HepG2 (cell line): ENCODE data around the gene HIGD1C. TPM values are rescaled to one million over a fixed set of nuclear protein-coding genes. Genes with fewer than 3 reads are reported as not detected.

ENCODE experiments used
- ARID3A ChIP-seq: IDR thresholded peaks from 2 replicates; pipeline ENCODE4 v1.6.1; 2012; ENCODE audit warnings: low read depth, low read length, improper control_type of control experiment
- BHLHE40 ChIP-seq: IDR thresholded peaks from 2 replicates; pipeline ENCODE4 v1.6.1; 2011; ENCODE audit warnings: low read length, improper control_type of control experiment
- EP300 ChIP-seq, 3 experiments: sonication (generic) in 1 of 3; formaldehyde crosslinking in 1 of 3; IDR thresholded peaks; 2 replicates each; pipeline versions ENCODE4 v1.5.1 to v1.6.1; 2011 to 2020; ENCODE audit warnings: low read depth in 2 of 3, low read length in 2 of 3, borderline replicate concordance in 1 of 3, improper control_type of control experiment in 1 of 3, mild to moderate bottlenecking in 1 of 3, missing genetic modification reagents in 1 of 3, moderate library complexity in 1 of 3
- FOXA1 ChIP-seq, 2 experiments: fragments of 450-650 bp in 1 of 2; sonication (generic) in 1 of 2; formaldehyde crosslinking in 1 of 2; IDR thresholded peaks; 2 replicates each; pipeline versions ENCODE4 v1.4.0 to v1.6.1; 2016 to 2020; ENCODE audit warnings: missing genetic modification reagents in 1 of 2
- GATAD1 ChIP-seq: IDR thresholded peaks from 2 replicates; pipeline ENCODE4 v1.6.1; 2016; ENCODE audit warnings: missing genetic modification reagents, missing compliant biosample characterization
- ISL2 ChIP-seq: sonication (generic); formaldehyde crosslinking; IDR thresholded peaks from 2 replicates; pipeline ENCODE4 v1.5.0; 2020; ENCODE audit warnings: missing genetic modification reagents
- MAFK ChIP-seq, 2 experiments: IDR thresholded peaks in 1 of 2; conservative IDR thresholded peaks in 1 of 2; 2 replicates each; pipeline ENCODE4 v1.6.1; 2011; ENCODE audit warnings: improper control_type of control experiment in 2 of 2, low read length in 2 of 2
- MIXL1 ChIP-seq: IDR thresholded peaks from 2 replicates; pipeline ENCODE4 v1.6.1; 2016
- NCOA2 ChIP-seq: sonication (generic); formaldehyde crosslinking; IDR thresholded peaks from 2 replicates; pipeline ENCODE4 v1.8.0; 2022; ENCODE audit warnings: inconsistent platforms
- NR2F2 ChIP-seq: IDR thresholded peaks from 2 replicates; pipeline ENCODE4 v1.6.1; 2012; ENCODE audit warnings: low read depth, inconsistent platforms, borderline replicate concordance
- PAXIP1 ChIP-seq: sonication (generic); formaldehyde crosslinking; conservative IDR thresholded peaks from 2 replicates; pipeline ENCODE4 v1.4.0; 2020; ENCODE audit warnings: mild to moderate bottlenecking, missing genetic modification reagents, moderate library complexity
- RXRB ChIP-seq: IDR thresholded peaks from 2 replicates; pipeline ENCODE4 v1.6.1; 2016; ENCODE audit warnings: borderline replicate concordance, missing genetic modification reagents, missing compliant biosample characterization
- SOX6 ChIP-seq, 2 experiments: fragments of 450-650 bp in 1 of 2; sonication (generic) in 1 of 2; formaldehyde crosslinking in 1 of 2; IDR thresholded peaks; 2 replicates each; pipeline versions ENCODE4 v1.4.0 to v1.6.1; 2017 to 2020; ENCODE audit warnings: antibody characterized with exemption in 1 of 2, mild to moderate bottlenecking in 1 of 2, missing genetic modification reagents in 1 of 2
- ZFP36L2 ChIP-seq: sonication (generic); formaldehyde crosslinking; IDR thresholded peaks from 2 replicates; pipeline ENCODE4 v1.4.0; 2020; ENCODE audit warnings: missing genetic modification reagents
- ZFYVE20 ChIP-seq: sonication (generic); formaldehyde crosslinking; IDR thresholded peaks from 2 replicates; pipeline ENCODE4 v1.8.0; 2023; ENCODE audit warnings: low read depth, mild to moderate bottlenecking, moderate library complexity, missing genetic modification reagents, borderline replicate concordance
- ZNF441 ChIP-seq: sonication (generic); formaldehyde crosslinking; IDR thresholded peaks from 2 replicates; pipeline ENCODE4 v1.7.0; 2021; ENCODE audit warnings: missing genetic modification reagents, borderline replicate concordance
- ZNF484 ChIP-seq: sonication (generic); formaldehyde crosslinking; IDR thresholded peaks from 2 replicates; pipeline ENCODE4 v1.5.1; 2020; ENCODE audit warnings: mild to moderate bottlenecking, low read depth, missing genetic modification reagents, borderline replicate concordance
- ZSCAN9 ChIP-seq: IDR thresholded peaks from 2 replicates; pipeline ENCODE4 v1.6.1; 2016; ENCODE audit warnings: borderline replicate concordance
- polyA plus RNA-seq, 8 experiments: library from polyadenylated mRNA; depleted of rRNA in 3 of 8; stranded (reverse) in 7 of 8; unstranded in 1 of 8; fragments of >200 nt; fragmentation: Illumina TruSeq in 4 of 8; extraction: Trizol in 4 of 8; gene quantifications; 2 replicates each; pipeline versions ENCODE4 v1.2.1 to v1.2.3, GENCODE V29; 2011 to 2016; ENCODE audit warnings: low read depth in 4 of 8, missing spikeins in 1 of 8, mixed read lengths in 1 of 8; ENCODE audit not compliant: insufficient read depth in 1 of 8
- total RNA-seq, 5 experiments: library from RNA; depleted of rRNA; stranded (reverse); fragments of >200 nt; fragmentation: Illumina TruSeq; extraction: Trizol; gene quantifications; 2 replicates each; pipeline ENCODE4 v1.2.3, GENCODE V29; 2016; ENCODE audit warnings: low read depth in 1 of 5
- TF ChIP-seq, protein P1 (sequence below): sonication (generic); formaldehyde crosslinking; IDR thresholded peaks from 2 replicates; pipeline ENCODE4 v1.4.0; 2020; ENCODE audit warnings: missing genetic modification reagents, borderline replicate concordance
- TF ChIP-seq, protein P2 (sequence below): sonication (generic); formaldehyde crosslinking; IDR thresholded peaks from 2 replicates; pipeline ENCODE4 v1.4.0; 2020; ENCODE audit warnings: missing genetic modification reagents

HIGD1C gene
- total and polyA plus RNA-seq, 2 of the 13 experiments (the other 11 are each of a cell fraction or from before 2014, with no cell fraction given) = not detected

DNA sequence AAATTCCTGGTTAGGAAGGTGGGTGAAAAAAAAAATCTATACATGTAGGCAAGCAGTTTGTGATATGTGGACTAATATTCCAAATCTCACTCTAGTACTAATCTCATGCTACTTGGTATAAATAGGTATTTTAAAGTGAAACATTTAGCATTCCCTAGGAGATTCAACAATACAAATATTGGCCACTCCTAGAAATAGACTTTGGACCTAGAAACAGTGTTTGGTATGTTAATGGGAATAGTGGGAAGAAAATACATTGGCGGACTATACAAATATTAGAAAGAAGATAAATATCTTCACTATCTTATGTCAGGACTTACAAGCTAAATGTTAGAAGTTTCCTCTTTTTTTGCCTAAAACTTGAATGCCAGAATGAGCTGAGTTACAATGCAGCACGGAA lies 28.2 kb downstream of the HIGD1C start (continued):
- TF ChIP-seq, protein P1, sequence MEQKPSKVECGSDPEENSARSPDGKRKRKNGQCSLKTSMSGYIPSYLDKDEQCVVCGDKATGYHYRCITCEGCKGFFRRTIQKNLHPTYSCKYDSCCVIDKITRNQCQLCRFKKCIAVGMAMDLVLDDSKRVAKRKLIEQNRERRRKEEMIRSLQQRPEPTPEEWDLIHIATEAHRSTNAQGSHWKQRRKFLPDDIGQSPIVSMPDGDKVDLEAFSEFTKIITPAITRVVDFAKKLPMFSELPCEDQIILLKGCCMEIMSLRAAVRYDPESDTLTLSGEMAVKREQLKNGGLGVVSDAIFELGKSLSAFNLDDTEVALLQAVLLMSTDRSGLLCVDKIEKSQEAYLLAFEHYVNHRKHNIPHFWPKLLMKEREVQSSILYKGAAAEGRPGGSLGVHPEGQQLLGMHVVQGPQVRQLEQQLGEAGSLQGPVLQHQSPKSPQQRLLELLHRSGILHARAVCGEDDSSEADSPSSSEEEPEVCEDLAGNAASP (CRISPR knock-in tag) = no peak
- TF ChIP-seq MIXL1 (CRISPR knock-in tag) (no peak; the same call in 1 of the 2 replicates), NCOA2 (CRISPR knock-in tag) (peak; percentile 25; the same call in 1 of the 2 replicates), BHLHE40 (no peak), MAFK (conservative IDR thresholded peaks at IDR 0.05 in 1 of 2, IDR thresholded peaks at IDR 0.05 in 1 of 2; ENCODE audit: low read length in 2 of 2) (0 out of 4 replicates have a peak, but pooled peaks of 1 of the 2 experiments have one; percentile 0), ZNF441 (CRISPR knock-in tag) (no peak), ZNF484 (CRISPR knock-in tag) (no peak), ZFYVE20 (CRISPR knock-in tag) (no peak), PAXIP1 (CRISPR knock-in tag) (peak; percentile 74), ISL2 (CRISPR knock-in tag) (peak; percentile 39; the same call in 1 of the 2 replicates), FOXA1 (IDR thresholded peaks at IDR 0.05) (no peak; the same call in 1 of the 2 replicates), FOXA1 (CRISPR knock-in tag; IDR thresholded peaks at IDR 0.05) (peak; percentile 18; the same call in 1 of the 2 replicates), NR2F2 (no peak), GATAD1 (CRISPR knock-in tag) (no peak), ARID3A (peak; percentile 88), RXRB (CRISPR knock-in tag) (peak; percentile 25; the same call in 1 of the 2 replicates), SOX6 (IDR thresholded peaks at IDR 0.05) (no peak), SOX6 (CRISPR knock-in tag; IDR thresholded peaks at IDR 0.05) (no peak; the same call in 1 of the 2 replicates), ZFP36L2 (CRISPR knock-in tag) (no peak), EP300 (IDR thresholded peaks at IDR 0.05; ENCODE audit: low read depth in 2 of 2, low read length in 2 of 2) (peak; percentile 20 to 46; a peak in 1 of 4 replicates), EP300 (CRISPR knock-in tag; IDR thresholded peaks at IDR 0.05; ENCODE audit: borderline replicate concordance) (no peak), ZSCAN9 (CRISPR knock-in tag) (no peak)
- TF ChIP-seq, protein P2, sequence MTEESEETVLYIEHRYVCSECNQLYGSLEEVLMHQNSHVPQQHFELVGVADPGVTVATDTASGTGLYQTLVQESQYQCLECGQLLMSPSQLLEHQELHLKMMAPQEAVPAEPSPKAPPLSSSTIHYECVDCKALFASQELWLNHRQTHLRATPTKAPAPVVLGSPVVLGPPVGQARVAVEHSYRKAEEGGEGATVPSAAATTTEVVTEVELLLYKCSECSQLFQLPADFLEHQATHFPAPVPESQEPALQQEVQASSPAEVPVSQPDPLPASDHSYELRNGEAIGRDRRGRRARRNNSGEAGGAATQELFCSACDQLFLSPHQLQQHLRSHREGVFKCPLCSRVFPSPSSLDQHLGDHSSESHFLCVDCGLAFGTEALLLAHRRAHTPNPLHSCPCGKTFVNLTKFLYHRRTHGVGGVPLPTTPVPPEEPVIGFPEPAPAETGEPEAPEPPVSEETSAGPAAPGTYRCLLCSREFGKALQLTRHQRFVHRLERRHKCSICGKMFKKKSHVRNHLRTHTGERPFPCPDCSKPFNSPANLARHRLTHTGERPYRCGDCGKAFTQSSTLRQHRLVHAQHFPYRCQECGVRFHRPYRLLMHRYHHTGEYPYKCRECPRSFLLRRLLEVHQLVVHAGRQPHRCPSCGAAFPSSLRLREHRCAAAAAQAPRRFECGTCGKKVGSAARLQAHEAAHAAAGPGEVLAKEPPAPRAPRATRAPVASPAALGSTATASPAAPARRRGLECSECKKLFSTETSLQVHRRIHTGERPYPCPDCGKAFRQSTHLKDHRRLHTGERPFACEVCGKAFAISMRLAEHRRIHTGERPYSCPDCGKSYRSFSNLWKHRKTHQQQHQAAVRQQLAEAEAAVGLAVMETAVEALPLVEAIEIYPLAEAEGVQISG (CRISPR knock-in tag) = no peak
